ENCODE results near the gene RGS7. TPM values are rescaled to one million over a fixed set of nuclear protein-coding genes. Genes with fewer than 3 reads are reported as not detected.

The RGS7 gene
- total RNA-seq, 1 experiment from 2014 or later: 0.10 TPM

DNA sequence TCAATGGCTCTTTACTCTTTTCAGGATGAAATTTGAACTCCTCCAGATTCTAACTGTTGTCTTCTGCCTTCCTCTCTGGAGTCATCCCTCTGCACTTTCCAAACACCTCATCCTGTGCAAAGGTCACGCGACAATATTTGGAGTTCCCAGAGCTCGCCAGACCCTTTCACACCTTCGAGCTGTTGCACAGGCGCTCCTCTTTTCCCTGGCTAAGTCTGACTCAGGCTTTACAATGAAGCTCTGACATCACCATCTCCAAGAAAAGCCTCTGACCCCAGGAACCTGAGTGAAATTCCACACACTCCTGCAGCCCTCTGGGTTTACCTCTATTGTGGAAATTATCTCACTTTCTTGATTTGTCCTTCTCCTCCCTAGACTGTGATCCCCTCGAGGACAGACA, 270.3 kb downstream of the RGS7 start:
- BruUV-seq (replicated peaks): no TSS peak
- DNase-seq (ENCODE audit: low read depth, low spot score) (no peak), ATAC-seq (no peak)
- CTCF ChIA-PET: no interaction called here
- no peaks in the 10 kb centered on the region for H3K4me1 ChIP-seq (ENCODE audit: control insufficient read depth, insufficient read depth, low read length)
- H3K9me3 ChIP-seq (ENCODE audit: control insufficient read depth, insufficient read depth, low read depth, low read length): no peaks in the 10 kb centered on the region
- TF ChIP-seq CTCF (IDR thresholded peaks at IDR 0.05): no peak
- no peak for TF ChIP-seq TCF7L2 (IDR thresholded peaks at IDR 0.05; ENCODE audit: low read depth, low read length)
- no peak for TF ChIP-seq REST (IDR thresholded peaks at IDR 0.05; ENCODE audit: insufficient read depth in 1 of 2, low read depth in 2 of 2, low read length in 1 of 2)
- no peak for TF ChIP-seq POLR2AphosphoS5 (IDR thresholded peaks at IDR 0.05; ENCODE audit: low read depth, low read length)
- no peak for TF ChIP-seq SIN3A (IDR thresholded peaks at IDR 0.05; ENCODE audit: borderline replicate concordance, insufficient read depth, low read depth, low read length)
- no peaks in the 10 kb centered on the region for H3K36me3 ChIP-seq (ENCODE audit: control insufficient read depth, insufficient read depth, low read length)
- no peaks in the 10 kb centered on the region for H3K27me3 ChIP-seq (ENCODE audit: control insufficient read depth, insufficient read depth, low read length)
- H3K27ac ChIP-seq (ENCODE audit: low read length): no peak overlapping the region
- in situ Hi-C loops (cut with HindIII; ENCODE audit: low pct_unique_long_range_greater_than_20kb, low sequenced_read_pairs) (no loop called here), intact Hi-C loops (cut with micrococcal nuclease; ENCODE audit: unreplicated experiment) (no loop called here)
- POLR2A ChIA-PET: no interaction called here
- H3K4me3 ChIP-seq (ENCODE audit: low read depth in 2 of 2, low read length in 2 of 2): no peak overlapping the region

DNA sequence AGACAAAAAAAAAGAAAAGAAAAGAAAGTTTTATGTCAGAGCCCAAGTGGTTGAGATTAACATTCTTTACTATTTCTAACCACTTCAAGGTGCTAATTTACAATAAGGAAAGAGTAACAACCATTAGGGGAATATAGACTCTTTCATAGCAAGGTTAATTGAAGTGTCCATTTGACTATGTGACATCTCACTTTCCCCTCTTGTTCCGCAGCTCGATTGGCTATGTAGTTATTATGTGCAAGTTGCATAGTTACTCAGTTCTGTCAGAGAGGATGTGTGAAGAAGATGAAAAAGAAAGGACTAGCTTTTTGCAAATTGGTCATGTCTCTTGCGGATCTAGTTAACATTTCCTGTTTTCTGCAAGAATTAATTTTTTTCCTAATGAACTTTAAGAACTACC, 273.7 kb downstream of the RGS7 start:
- Histone ChIP-seq H3K27ac (ENCODE audit: low read length) (no peak overlapping the region), H3K4me3 (ENCODE audit: low read depth in 2 of 2, low read length in 2 of 2) (no peak overlapping the region), H3K27me3 (ENCODE audit: control insufficient read depth, insufficient read depth, low read length) (no peaks in the 10 kb centered on the region), H3K36me3 (ENCODE audit: control insufficient read depth, insufficient read depth, low read length) (no peaks in the 10 kb centered on the region), H3K9me3 (ENCODE audit: control insufficient read depth, insufficient read depth, low read depth, low read length) (no peaks in the 10 kb centered on the region), H3K4me1 (ENCODE audit: control insufficient read depth, insufficient read depth, low read length) (no peaks in the 10 kb centered on the region)
- TF ChIP-seq REST (IDR thresholded peaks at IDR 0.05; ENCODE audit: insufficient read depth in 1 of 2, low read depth in 2 of 2, low read length in 1 of 2) (no peak), CTCF (IDR thresholded peaks at IDR 0.05) (no peak), POLR2AphosphoS5 (IDR thresholded peaks at IDR 0.05; ENCODE audit: low read depth, low read length) (no peak), SIN3A (IDR thresholded peaks at IDR 0.05; ENCODE audit: borderline replicate concordance, insufficient read depth, low read depth, low read length) (no peak), TCF7L2 (IDR thresholded peaks at IDR 0.05; ENCODE audit: low read depth, low read length) (no peak)
- ChIA-PET POLR2A (no interaction called here), CTCF (no interaction called here)
- intact Hi-C loops (cut with micrococcal nuclease; ENCODE audit: unreplicated experiment): no loop called here
- BruUV-seq (replicated peaks): no TSS peak
- ATAC-seq (no peak), DNase-seq (ENCODE audit: low read depth, low spot score) (no peak)
- in situ Hi-C loops (cut with HindIII; ENCODE audit: low pct_unique_long_range_greater_than_20kb, low sequenced_read_pairs): no loop called here
